ENCODE data around the gene HSD17B8.

Gene HSD17B8

DNA sequence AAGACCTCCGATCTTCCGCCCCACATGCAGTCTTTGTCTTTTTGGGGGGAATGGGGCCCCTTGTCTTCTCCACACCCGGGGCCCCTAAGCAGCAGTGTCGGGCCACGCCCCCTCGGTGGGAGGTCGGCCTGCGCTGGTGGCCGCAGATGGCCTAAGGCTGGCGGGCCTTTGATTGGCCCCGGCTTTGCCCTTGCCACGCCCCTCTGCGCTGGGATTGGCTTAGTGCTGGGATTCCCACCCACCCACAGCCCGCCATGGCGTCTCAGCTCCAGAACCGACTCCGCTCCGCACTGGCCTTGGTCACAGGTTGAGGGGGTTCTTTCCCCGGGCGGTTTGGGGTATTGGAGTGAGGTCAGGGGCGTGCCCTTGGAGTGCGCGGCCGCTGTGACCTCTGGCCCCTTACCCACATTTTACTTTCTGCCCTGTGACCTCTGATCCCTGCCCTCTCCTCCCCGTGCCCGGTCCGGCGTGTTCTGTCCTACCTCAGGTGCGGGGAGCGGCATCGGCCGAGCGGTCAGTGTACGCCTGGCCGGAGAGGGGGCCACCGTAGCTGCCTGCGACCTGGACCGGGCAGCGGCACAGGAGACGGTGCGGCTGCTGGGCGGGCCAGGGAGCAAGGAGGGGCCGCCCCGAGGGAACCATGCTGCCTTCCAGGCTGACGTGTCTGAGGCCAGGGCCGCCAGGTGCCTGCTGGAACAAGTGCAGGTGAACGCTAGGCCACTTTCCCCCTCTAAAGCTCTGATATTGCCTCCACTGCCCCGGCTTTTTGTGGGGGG, at the start of gene HSD17B8:
Gene HSD17B8 (plus strand): TSS at position 241 of the 776 bp plus-strand sequence. CDS start 14 bp downstream, at position 255.
- no peak for FAIRE-seq
- no peak for DNase-seq (ENCODE audit: insufficient read length, low spot score)
- no peak for TF ChIP-seq POLR2A (IDR thresholded peaks at IDR 0.05; ENCODE audit: low read depth, low read length)

DNA sequence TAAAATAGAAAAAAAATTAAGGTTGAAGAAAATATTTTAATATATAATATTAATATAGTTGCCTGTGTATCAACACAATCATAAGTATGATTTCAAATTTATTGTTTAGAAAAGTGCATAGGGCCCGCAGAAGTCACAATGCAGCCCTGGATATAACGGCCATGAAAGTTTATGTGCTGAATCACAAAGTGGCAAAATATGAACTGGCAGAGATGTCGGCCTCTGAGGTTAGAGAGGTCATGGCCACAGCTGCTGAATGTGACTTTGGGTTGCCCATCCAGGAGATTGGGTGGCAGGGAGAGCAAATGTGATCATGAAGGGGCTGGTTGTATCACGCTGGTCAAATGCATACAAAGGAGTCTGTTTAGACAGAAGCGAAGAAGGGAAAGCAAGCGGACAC, 47.9 kb upstream of the HSD17B8 start:
- no peak for FAIRE-seq
- no peak for TF ChIP-seq POLR2A (IDR thresholded peaks at IDR 0.05; ENCODE audit: low read depth, low read length)

DNA sequence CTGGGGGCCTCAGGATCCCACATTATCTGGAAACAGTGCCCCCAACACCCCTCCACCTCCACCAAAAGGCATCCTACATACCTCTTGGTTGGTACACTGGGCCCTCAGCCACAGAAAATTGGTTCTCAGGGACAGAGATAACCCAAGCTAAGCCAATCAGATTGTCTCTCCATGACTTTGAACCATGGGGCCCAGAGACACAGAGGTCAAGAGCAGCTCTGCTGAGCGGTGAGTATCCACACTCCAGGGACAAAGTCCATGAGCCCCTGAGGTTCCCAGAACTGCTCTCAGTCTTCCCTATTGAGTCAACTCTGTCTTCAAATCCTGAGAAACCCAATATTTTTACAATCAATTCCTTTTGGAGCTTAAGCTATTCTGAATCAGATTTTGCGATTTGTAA, 47.5 kb upstream of the HSD17B8 start:
- FAIRE-seq (no peak), DNase-seq (ENCODE audit: insufficient read length, low spot score) (no peak)
- no peak for TF ChIP-seq POLR2A (IDR thresholded peaks at IDR 0.05; ENCODE audit: low read depth, low read length)

More for the DNA sequence above, 47.9 kb upstream of the HSD17B8 start:
- peak; percentile 27 for DNase-seq (ENCODE audit: insufficient read length, low spot score)

DNA sequence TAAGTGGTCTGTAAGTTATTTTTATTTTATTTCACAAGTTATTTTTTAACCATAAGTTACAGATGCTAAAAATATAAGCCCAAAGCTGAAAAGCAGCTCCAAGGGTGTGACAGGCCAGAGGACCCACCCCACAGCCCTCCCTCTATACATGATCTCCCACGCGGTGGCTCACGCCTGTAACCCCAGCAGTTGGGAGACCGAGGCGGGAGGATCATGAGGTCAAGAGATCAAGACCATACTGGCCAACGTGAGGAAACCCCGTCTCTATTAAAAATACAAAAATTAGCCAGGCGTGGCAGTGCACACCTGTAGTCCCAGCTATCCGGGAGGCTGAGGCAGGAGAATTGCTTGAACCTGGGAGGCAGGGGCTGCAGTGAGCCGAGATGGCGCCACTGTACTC, 44.4 kb upstream of the HSD17B8 start:
- TF ChIP-seq POLR2A (IDR thresholded peaks at IDR 0.05; ENCODE audit: low read depth, low read length) = no peak
- FAIRE-seq (no peak), DNase-seq (ENCODE audit: insufficient read length, low spot score) (no peak)

DNA sequence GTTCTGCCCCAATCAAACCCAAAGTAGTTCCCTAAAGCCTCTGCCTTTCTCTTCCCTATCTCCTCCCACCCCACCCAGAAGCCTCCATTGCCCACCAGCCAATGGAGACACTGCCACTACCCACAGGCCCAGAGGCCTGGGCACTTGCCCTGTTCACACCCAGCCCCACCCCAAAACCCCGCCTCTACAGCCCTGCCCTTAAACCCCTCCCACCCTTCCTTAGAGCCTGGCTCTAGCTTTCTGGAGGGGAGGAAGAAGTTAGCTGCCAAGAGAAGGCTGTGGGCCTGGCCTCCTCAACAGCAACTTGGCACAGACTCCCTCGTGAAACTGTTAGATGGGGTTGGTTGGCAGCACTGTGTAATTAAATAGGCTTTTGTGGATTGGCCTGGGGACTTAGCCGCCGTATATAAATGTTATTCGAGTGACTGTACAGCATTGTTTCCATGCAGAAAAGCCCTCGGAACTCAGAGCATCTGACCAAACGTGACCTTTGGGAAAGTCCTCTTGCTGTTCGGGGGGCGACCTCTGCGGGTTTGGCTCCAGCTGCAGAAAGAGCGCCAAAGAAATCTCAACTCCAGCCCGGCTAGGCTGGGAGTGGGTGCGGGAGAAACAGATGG, 43.6 kb upstream of the HSD17B8 start:
- TF ChIP-seq POLR2A (IDR thresholded peaks at IDR 0.05; ENCODE audit: low read depth, low read length) = no peak
- FAIRE-seq (peak; percentile 53), DNase-seq (ENCODE audit: insufficient read length, low spot score) (peak; percentile 89)

DNA sequence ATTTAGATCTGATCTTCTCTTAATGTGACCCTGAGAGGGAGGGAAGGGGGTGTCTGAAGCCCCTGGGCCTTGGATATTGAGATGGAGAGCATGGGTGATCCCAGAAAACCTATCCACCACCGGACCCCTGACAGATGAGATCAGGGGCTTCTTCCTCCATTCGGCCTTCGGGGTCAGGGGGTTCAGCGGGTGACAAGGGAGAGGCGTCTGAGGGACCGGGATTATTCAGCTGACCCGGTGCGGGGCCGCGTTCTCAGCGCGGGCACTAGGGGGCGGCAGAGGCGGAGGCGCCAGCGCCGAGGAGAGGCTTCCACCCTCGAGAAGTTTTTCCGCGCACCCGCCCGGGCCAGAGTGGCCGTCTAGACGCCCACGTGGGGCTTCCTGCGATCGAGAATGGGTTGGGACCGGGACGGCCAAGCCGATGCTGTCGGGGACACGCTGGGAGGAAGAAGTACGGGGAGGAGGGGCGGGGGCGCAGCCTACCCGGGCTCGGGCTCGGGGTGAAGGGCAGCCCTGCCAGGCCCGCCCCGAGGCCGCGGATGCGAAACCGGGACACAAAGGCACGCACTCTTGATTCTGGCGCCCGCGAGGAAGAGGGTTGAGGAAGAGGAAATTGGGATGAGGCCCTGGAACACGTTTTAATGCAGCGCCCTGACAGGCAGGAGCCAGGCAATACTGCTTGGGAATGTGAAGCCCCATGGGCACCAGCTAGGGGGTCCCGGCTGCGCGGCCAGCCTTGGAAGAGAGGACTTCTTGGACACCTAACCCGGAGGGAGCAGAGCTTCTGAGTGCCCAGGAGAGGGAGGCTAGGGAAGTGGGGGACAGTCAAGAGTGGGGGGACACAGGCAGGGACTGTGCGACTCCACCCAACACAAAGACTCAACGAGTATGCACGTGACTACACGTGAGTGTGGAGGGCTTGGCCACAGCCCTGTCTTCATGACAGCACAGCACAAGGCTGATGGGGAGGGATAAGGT, 42.8 kb upstream of the HSD17B8 start:
- no peak for FAIRE-seq
- DNase-seq (ENCODE audit: insufficient read length, low spot score) = peak; percentile 82
- no peak for TF ChIP-seq POLR2A (IDR thresholded peaks at IDR 0.05; ENCODE audit: low read depth, low read length)

DNA sequence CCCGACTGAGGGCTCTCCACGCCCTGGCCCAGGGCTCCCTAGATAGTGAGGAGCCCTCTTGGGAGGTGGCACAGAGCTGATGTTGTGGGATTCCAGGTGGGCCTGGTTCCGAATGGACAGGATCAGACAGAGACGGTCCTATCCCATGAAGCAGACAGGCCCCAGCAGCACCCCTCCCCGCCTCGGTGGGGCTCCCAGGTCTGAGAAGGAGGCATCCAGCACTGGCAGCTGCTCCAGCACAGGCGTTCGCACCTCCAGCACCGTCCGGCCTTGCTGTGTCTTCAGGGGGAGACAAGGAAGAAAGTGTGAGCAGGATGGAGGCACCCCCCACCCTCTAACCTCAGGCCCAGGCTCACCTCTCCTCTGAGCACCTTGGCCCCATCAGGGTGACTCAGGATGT, 40.9 kb upstream of the HSD17B8 start:
- no peak for FAIRE-seq
- no peak for TF ChIP-seq POLR2A (IDR thresholded peaks at IDR 0.05; ENCODE audit: low read depth, low read length)
- DNase-seq (ENCODE audit: insufficient read length, low spot score) = no peak

DNA sequence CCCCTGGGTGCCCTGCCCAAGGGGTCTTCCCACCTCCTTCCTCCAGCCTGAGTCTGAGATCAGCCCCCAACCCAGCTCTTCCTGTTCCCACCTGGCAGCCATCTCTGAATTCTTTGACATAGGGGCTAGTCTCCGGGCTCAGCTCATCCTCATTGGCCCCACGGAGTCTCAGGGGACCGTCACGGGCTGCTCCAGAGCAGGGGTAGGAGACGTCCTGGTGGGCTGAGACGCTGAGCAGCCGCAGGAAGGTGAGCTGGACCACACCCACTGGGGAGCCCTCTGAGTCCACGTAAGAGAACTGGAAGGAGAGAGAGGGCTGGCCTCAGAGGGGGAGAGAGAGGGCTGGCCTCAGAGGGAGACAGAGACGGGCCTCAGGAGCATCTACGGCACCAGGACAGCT, 40.3 kb upstream of the HSD17B8 start:
- DNase-seq (ENCODE audit: insufficient read length, low spot score) = no peak
- TF ChIP-seq POLR2A (IDR thresholded peaks at IDR 0.05; ENCODE audit: low read depth, low read length) = no peak
- FAIRE-seq = no peak

DNA sequence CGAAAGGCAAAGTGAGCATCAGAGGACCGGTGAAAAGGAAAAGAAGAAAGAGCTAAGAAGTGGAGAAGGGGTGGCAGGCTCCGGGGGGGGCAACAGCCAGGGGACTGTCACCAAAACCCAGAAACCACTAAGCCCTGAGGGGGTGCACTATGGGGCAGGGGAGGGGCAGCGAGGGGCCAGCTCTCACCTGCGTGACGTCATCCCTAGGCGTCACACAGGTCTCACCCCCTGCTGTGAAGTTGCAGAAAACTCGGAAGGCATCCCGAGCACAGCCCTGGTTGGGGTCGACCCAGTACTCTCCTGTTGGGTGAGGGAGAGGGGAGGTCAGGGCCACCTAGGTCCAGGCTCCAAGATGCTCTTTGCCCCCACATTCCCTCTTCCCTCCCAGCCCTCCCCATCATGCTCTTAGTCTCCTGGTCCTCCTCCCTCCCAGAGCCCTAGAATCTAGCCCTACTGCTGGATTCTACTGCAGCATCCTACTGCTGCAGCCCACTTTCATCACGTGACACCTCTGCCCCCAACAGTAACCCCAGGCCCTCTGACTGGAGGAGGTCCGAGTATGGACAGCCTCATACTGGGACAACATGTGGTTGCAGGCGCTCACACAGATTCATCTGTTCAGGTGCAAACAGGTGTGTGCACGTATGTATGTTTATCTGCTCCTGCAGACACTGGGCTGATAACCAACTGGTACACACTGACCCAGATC, 39.6 kb upstream of the HSD17B8 start:
- FAIRE-seq (no peak), DNase-seq (ENCODE audit: insufficient read length, low spot score) (no peak)
- TF ChIP-seq POLR2A (IDR thresholded peaks at IDR 0.05; ENCODE audit: low read depth, low read length) = no peak

DNA sequence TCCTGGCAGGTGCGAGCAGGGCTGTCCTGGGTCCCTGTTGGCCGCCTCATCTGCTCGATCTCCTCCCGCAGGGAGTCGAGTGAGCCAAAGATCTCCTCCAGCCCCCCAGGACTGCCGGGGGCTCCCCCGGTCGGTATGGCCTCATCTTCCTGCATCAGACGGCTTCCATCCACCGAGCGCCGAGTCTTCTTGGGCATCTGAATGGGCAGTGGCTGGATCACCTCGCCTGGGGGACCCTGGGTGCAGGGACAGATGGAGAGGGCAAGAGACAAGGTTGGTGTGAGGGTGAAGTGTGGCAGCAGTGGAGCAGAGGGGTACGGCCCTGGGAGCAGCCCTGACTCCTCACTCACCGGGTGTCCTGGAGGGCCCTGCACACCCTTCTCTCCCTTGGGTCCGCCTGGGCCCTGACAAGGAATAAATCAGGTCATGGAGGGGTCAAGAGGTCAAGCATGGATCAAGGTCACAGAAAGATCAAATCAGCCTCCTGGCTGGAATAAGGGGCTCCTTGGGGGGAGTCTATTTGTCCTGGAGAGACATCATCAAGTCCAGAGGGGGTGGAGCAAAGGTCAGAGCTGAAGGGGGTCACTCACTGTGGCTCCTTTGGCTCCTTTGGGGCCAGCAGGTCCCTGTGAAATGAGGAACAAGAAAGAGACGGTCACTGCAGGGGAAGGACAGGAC, 38.7 kb upstream of the HSD17B8 start:
- TF ChIP-seq POLR2A (IDR thresholded peaks at IDR 0.05; ENCODE audit: low read depth, low read length) = no peak
- DNase-seq (ENCODE audit: insufficient read length, low spot score) = no peak
- no peak for FAIRE-seq

DNA sequence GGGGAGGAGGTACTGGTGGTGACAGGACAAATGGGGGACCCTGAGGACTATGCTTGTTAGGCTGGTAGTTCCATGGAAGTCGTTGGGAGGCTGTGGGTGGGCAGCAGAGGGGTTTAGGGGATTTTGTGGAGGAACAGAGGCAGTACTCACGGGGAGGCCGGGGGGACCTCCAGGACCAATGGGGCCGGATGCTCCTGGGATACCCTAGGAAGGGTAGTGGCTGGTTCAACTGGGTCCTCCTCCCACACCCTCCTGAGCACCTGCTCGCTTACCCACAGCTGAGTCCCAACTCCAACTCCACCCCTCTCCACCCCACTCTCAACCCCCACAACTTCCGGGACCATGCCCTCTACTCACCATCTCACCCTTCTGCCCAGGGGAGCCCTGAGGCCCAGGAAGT, 38.1 kb upstream of the HSD17B8 start:
- FAIRE-seq = no peak
- TF ChIP-seq POLR2A (IDR thresholded peaks at IDR 0.05; ENCODE audit: low read depth, low read length) = no peak
- no peak for DNase-seq (ENCODE audit: insufficient read length, low spot score)

DNA sequence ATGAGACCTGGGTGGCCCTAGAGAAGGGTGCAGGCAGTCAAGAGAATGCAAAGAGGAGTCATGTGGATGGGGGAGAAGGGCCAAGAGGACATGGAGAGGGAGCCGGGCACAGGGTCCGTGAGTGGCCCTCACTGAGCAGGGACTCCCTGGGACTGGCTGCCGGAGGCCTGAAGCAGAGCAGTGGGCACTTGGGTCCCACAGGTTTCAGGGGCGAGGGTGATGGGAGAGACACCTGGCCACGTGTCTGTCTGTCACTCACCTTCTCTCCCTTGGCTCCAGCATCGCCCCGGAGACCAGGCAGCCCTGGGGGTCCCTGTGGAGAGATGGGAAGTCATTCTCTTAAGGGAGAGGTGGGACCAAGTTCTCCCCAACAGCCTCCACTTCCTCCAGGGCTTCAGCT, 37.6 kb upstream of the HSD17B8 start:
- DNase-seq (ENCODE audit: insufficient read length, low spot score) = no peak
- FAIRE-seq = no peak
- no peak for TF ChIP-seq POLR2A (IDR thresholded peaks at IDR 0.05; ENCODE audit: low read depth, low read length)
